HL-60 (cell line): Measurements from ENCODE around the gene SMARCB1.

Experiments used
- DNase-seq, 2 experiments: peaks; one replicate each; pipeline ENCODE4 v3.0.0-alpha.2; 2010 to 2020; ENCODE audit warnings: low read depth in 1 of 2, low spot score in 1 of 2
- H3K27ac ChIP-seq: fragments of 250-450 bp; sonication (Bioruptor Pico); replicated peaks from 2 replicates; pipeline ENCODE4 v1.5.1; 2020; ENCODE audit warnings: mild to moderate bottlenecking, moderate library complexity
- H3K27me3 ChIP-seq: fragments of 250-450 bp; sonication (Bioruptor Pico); 2 replicates; pipeline ENCODE4 v1.5.1; 2021; ENCODE audit warnings: mild to moderate bottlenecking, moderate library complexity; ENCODE audit not compliant: insufficient read depth, poor library complexity, severe bottlenecking
- H3K4me3 ChIP-seq: replicated peaks from 2 replicates; pipeline ENCODE4 v1.5.1; 2011; ENCODE audit warnings: mild to moderate bottlenecking, control low read depth, low read length; ENCODE audit not compliant: insufficient read depth
- GABPA ChIP-seq: IDR thresholded peaks from 2 replicates; pipeline ENCODE4 v1.6.1; 2012; ENCODE audit warnings: low read depth
- POLR2AphosphoS5 ChIP-seq: IDR thresholded peaks from 2 replicates; pipeline ENCODE4 v1.6.1; 2012; ENCODE audit warnings: low read depth
- REST ChIP-seq: IDR thresholded peaks from 2 replicates; pipeline ENCODE4 v1.6.1; 2012; ENCODE audit warnings: low read depth; ENCODE audit not compliant: insufficient replicate concordance
- SPI1 ChIP-seq: IDR thresholded peaks from 2 replicates; pipeline ENCODE4 v1.6.1; 2012; ENCODE audit warnings: low read depth, mild to moderate bottlenecking, borderline replicate concordance
- TF ChIP-seq, protein P1 (sequence below): IDR thresholded peaks from one replicate; pipeline ENCODE4 v1.5.1; 2011; ENCODE audit warnings: low read length, control low read depth, inconsistent platforms; ENCODE audit not compliant: insufficient read depth

Gene SMARCB1

GRCh38 chr22:23812378-23812777 lies 25.6 kb downstream of the SMARCB1 start:
- no peak for TF ChIP-seq SPI1
- TF ChIP-seq POLR2AphosphoS5, result no peak
- TF ChIP-seq, protein P1, sequence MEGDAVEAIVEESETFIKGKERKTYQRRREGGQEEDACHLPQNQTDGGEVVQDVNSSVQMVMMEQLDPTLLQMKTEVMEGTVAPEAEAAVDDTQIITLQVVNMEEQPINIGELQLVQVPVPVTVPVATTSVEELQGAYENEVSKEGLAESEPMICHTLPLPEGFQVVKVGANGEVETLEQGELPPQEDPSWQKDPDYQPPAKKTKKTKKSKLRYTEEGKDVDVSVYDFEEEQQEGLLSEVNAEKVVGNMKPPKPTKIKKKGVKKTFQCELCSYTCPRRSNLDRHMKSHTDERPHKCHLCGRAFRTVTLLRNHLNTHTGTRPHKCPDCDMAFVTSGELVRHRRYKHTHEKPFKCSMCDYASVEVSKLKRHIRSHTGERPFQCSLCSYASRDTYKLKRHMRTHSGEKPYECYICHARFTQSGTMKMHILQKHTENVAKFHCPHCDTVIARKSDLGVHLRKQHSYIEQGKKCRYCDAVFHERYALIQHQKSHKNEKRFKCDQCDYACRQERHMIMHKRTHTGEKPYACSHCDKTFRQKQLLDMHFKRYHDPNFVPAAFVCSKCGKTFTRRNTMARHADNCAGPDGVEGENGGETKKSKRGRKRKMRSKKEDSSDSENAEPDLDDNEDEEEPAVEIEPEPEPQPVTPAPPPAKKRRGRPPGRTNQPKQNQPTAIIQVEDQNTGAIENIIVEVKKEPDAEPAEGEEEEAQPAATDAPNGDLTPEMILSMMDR, result no peak
- TF ChIP-seq REST, result no peak
- TF ChIP-seq GABPA, result no peak
- Histone ChIP-seq H3K27me3 (no peaks in the 10 kb centered on the region), H3K4me3 (no peak overlapping the region), H3K27ac (no peak overlapping the region)
- no peak for DNase-seq

DNA sequence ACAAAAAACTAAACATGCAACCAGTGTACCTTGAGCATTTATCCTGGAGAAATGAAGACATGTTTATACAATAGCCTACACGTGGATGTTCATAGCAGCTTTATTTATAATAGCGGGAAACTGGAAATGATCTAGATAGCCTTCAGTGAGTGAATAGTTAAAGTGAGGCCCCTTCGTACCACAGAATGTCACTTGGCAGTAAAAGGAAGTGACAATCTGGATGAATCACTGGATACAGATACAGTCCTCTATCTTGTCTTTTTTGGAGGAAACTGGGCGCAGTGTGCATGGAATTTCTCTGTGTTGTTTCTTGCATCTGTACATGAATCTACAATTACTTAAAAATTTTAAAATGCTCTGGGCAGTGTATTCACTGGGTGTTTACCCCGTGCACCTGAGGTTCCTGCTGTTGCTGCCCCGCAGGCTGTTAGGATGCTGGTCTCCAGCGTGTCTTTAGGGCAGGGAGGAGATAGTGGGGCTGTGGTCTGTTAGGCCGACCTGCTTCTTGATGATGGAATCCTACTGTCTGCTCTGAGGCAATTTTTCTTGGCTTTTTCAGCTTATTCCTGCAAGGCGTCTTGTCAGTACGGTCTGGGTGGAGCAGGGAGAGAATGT lies 28.9 kb downstream of the SMARCB1 start:
- H3K27ac ChIP-seq, result no peak overlapping the region
- TF ChIP-seq GABPA (no peak), POLR2AphosphoS5 (no peak), REST (no peak), SPI1 (no peak; the same call in 1 of the 2 replicates)
- TF ChIP-seq, protein P1, result no peak
- DNase-seq, result no peak
- H3K4me3 ChIP-seq, result no peak overlapping the region
- H3K27me3 ChIP-seq, result no peaks in the 10 kb centered on the region

- DNase-seq, result no peak
- no peak overlapping the region for H3K4me3 ChIP-seq
Measured at GRCh38 chr22:23816156-23816976, 29.6 kb downstream of the SMARCB1 start.

More at GRCh38 chr22:23816156-23816976, 29.6 kb downstream of the SMARCB1 start:
- H3K27me3 ChIP-seq, result no peaks in the 10 kb centered on the region
- TF ChIP-seq GABPA, result no peak
- TF ChIP-seq SPI1, result no peak
- TF ChIP-seq REST, result no peak
- no peak for TF ChIP-seq POLR2AphosphoS5
- TF ChIP-seq, protein P1, result no peak
- no peak overlapping the region for H3K27ac ChIP-seq
